Mesenchymal stem cell (in vitro differentiated cells and primary cell): Measurements from ENCODE around the gene SERPINA6.

Experiments used
- DNase-seq: peaks from one replicate; pipeline ENCODE4 v3.0.0-alpha.2; 2013
- H2AFZ ChIP-seq: one replicate; pipeline ENCODE4 v1.6.1; 2013; ENCODE audit warnings: low read depth, mild to moderate bottlenecking, control low read depth, inconsistent platforms, low read length, moderate library complexity
- H2AK5ac ChIP-seq: 2 replicates; pipeline ENCODE4 v1.6.1; 2013; ENCODE audit warnings: low read length, moderate library complexity, mild to moderate bottlenecking, inconsistent platforms; ENCODE audit not compliant: severe bottlenecking
- H2BK120ac ChIP-seq: one replicate; pipeline ENCODE4 v1.6.1; 2013; ENCODE audit warnings: low read depth, mild to moderate bottlenecking, inconsistent platforms, low read length, moderate library complexity
- H2BK12ac ChIP-seq, 2 experiments: one replicate each; pipeline ENCODE4 v1.6.1; 2013; ENCODE audit warnings: inconsistent platforms in 2 of 2, low read length in 2 of 2, mild to moderate bottlenecking in 2 of 2, moderate library complexity in 2 of 2, control low read depth in 1 of 2
- H2BK15ac ChIP-seq: one replicate; pipeline ENCODE4 v1.6.1; 2013; ENCODE audit warnings: mild to moderate bottlenecking, low read depth, inconsistent platforms; ENCODE audit not compliant: poor library complexity, severe bottlenecking
- H2BK5ac ChIP-seq: 2 replicates; pipeline ENCODE4 v1.6.1; 2013; ENCODE audit warnings: low read depth, mild to moderate bottlenecking, low read length, control low read depth, inconsistent platforms; ENCODE audit not compliant: poor library complexity, severe bottlenecking
- H3K14ac ChIP-seq, 2 experiments: one replicate each; pipeline ENCODE4 v1.6.1; 2013; ENCODE audit warnings: inconsistent platforms in 2 of 2, low read length in 2 of 2, control low read depth in 1 of 2, mild to moderate bottlenecking in 1 of 2, moderate library complexity in 1 of 2
- H3K18ac ChIP-seq, 2 experiments: one replicate each; pipeline ENCODE4 v1.6.1; 2013; ENCODE audit warnings: inconsistent platforms in 2 of 2, low read length in 2 of 2, control low read depth in 1 of 2, low read depth in 1 of 2, mild to moderate bottlenecking in 1 of 2
- H3K23ac ChIP-seq, 2 experiments: one replicate each; pipeline ENCODE4 v1.6.1; 2013; ENCODE audit warnings: inconsistent platforms in 2 of 2, low read length in 2 of 2, mild to moderate bottlenecking in 2 of 2, moderate library complexity in 2 of 2, control low read depth in 1 of 2
- H3K27ac ChIP-seq: 2 replicates; pipeline ENCODE4 v1.5.1; 2013; ENCODE audit warnings: mild to moderate bottlenecking, moderate library complexity, low read length, control low read depth, inconsistent platforms; ENCODE audit not compliant: poor library complexity, severe bottlenecking
- H3K27me3 ChIP-seq, 2 experiments: 2 replicates each; pipeline versions ENCODE4 v1.6.1 to v1.7.0; 2013; ENCODE audit warnings: low read length in 2 of 2, mild to moderate bottlenecking in 2 of 2, moderate library complexity in 2 of 2, control low read depth in 1 of 2, inconsistent platforms in 1 of 2; ENCODE audit not compliant: control insufficient read depth in 1 of 2, insufficient read depth in 1 of 2
- H3K36me3 ChIP-seq, 2 experiments: 2 replicates each; pipeline versions ENCODE4 v1.6.1 to v1.7.0; 2013; ENCODE audit warnings: low read length in 2 of 2, control low read depth in 1 of 2, inconsistent platforms in 1 of 2, low read depth in 1 of 2, mild to moderate bottlenecking in 1 of 2; ENCODE audit not compliant: insufficient read depth in 2 of 2, control insufficient read depth in 1 of 2
- H3K4ac ChIP-seq, 2 experiments: one replicate each; pipeline ENCODE4 v1.6.1; 2013; ENCODE audit warnings: inconsistent platforms in 2 of 2, low read length in 2 of 2, mild to moderate bottlenecking in 2 of 2, moderate library complexity in 2 of 2, control low read depth in 1 of 2, low read depth in 1 of 2
- H3K4me1 ChIP-seq: 2 replicates; pipeline ENCODE4 v1.6.1; 2013; ENCODE audit warnings: low read depth, low read length, control low read depth; ENCODE audit not compliant: control insufficient read depth, insufficient read depth
- H3K4me2 ChIP-seq: 2 replicates; pipeline ENCODE4 v1.6.1; 2013; ENCODE audit warnings: low read length, mild to moderate bottlenecking, inconsistent platforms; ENCODE audit not compliant: poor library complexity, severe bottlenecking
- H3K4me3 ChIP-seq, 2 experiments: 2 replicates each; pipeline versions ENCODE4 v1.5.1 to v1.7.0; 2013; ENCODE audit warnings: low read length in 2 of 2, mild to moderate bottlenecking in 2 of 2, control low read depth in 1 of 2, low read depth in 1 of 2; ENCODE audit not compliant: insufficient read depth in 1 of 2
- H3K79me1 ChIP-seq: replicated peaks from 2 replicates; pipeline ENCODE4 v1.6.1; 2013; ENCODE audit warnings: mild to moderate bottlenecking, control low read depth, low read length, inconsistent platforms; ENCODE audit not compliant: poor library complexity, severe bottlenecking
- H3K9ac ChIP-seq: 2 replicates; pipeline ENCODE4 v1.7.0; 2013; ENCODE audit warnings: mild to moderate bottlenecking, low read length, moderate library complexity
- H3K9me3 ChIP-seq: 2 replicates; pipeline ENCODE4 v1.7.0; 2013; ENCODE audit warnings: mild to moderate bottlenecking, low read length; ENCODE audit not compliant: control insufficient read depth
- H4K8ac ChIP-seq: one replicate; pipeline ENCODE4 v1.6.1; 2013; ENCODE audit warnings: inconsistent platforms, mild to moderate bottlenecking, low read length, moderate library complexity
- H4K91ac ChIP-seq: one replicate; pipeline ENCODE4 v1.6.1; 2013; ENCODE audit warnings: mild to moderate bottlenecking, low read length, inconsistent platforms
- WGBS: methylation state at CpG from one replicate; pipeline ENCODE4 v1.1.7; 2013; ENCODE audit warnings: mixed read lengths; 5-methylcytosine and 5-hydroxymethylcytosine counted together

The SERPINA6 gene

GRCh38 chr14:94309721-94310120 lies 13.4 kb downstream of the SERPINA6 start:
- Histone ChIP-seq H2BK5ac (no peak overlapping the region), H3K36me3 (no peaks in the 10 kb centered on the region), H2BK15ac (no peak overlapping the region), H3K4me1 (no peaks in the 10 kb centered on the region), H4K91ac (no peak overlapping the region), H4K8ac (no peak overlapping the region), H3K9me3 (peaks cover 20% of the 10 kb centered on the region), H3K4me2 (no peak overlapping the region), H3K27ac (no peak overlapping the region), H2BK12ac (no peak overlapping the region), H3K9ac (no peak overlapping the region), H3K18ac (no peak overlapping the region), H3K79me1 (no peaks in the 10 kb centered on the region), H3K27me3 (peaks cover 0 to under 1% of the 10 kb centered on the region in 2 experiments), H2AK5ac (no peak overlapping the region), H3K4ac (no peak overlapping the region), H3K4me3 (no peak overlapping the region), H2BK120ac (no peak overlapping the region), H3K23ac (no peak overlapping the region), H2AFZ (no peak overlapping the region), H3K14ac (no peak overlapping the region)
- 72% methylated on average over 9 of the region's 10 CpGs for WGBS
- no peak for DNase-seq

GRCh38 chr14:94307410-94307992 lies 15.6 kb downstream of the SERPINA6 start:
- Histone ChIP-seq H2BK15ac (no peak overlapping the region), H3K4me2 (no peak overlapping the region), H3K27me3 (peaks cover 0 to 5% of the 10 kb centered on the region in 2 experiments), H3K18ac (no peak overlapping the region), H3K9me3 (peaks cover 20% of the 10 kb centered on the region), H4K91ac (no peak overlapping the region), H3K79me1 (no peaks in the 10 kb centered on the region), H3K9ac (no peak overlapping the region), H2BK5ac (no peak overlapping the region), H2BK12ac (no peak overlapping the region), H3K23ac (no peak overlapping the region), H2AK5ac (no peak overlapping the region), H3K4ac (no peak overlapping the region), H3K4me1 (no peaks in the 10 kb centered on the region), H2AFZ (no peak overlapping the region), H3K27ac (no peak overlapping the region), H3K36me3 (no peaks in the 10 kb centered on the region), H4K8ac (no peak overlapping the region), H3K4me3 (no peak overlapping the region), H3K14ac (no peak overlapping the region), H2BK120ac (no peak overlapping the region)
- no peak for DNase-seq
- 54% methylated on average over 5 of the region's 5 CpGs for WGBS

- no peak overlapping the region for H2BK5ac ChIP-seq
- no peak overlapping the region for H3K4me3 ChIP-seq
- WGBS = 71% methylated on average over 11 of the region's 12 CpGs
- H3K9me3 ChIP-seq = peaks cover 20% of the 10 kb centered on the region
- no peak overlapping the region for H3K4me2 ChIP-seq
- H3K27me3 ChIP-seq = peaks cover 0 to 5% of the 10 kb centered on the region in 2 experiments
- H3K14ac ChIP-seq = no peak overlapping the region
- no peak overlapping the region for H3K23ac ChIP-seq
- no peak overlapping the region for H2AFZ ChIP-seq
- H3K4me1 ChIP-seq = no peaks in the 10 kb centered on the region
- H2BK12ac ChIP-seq = no peak overlapping the region
- no peak overlapping the region for H3K9ac ChIP-seq
- H3K4ac ChIP-seq = no peak overlapping the region
- H2BK15ac ChIP-seq = no peak overlapping the region
- H3K18ac ChIP-seq = no peak overlapping the region
- H4K91ac ChIP-seq = no peak overlapping the region
- H3K27ac ChIP-seq = no peak overlapping the region
- no peak overlapping the region for H2BK120ac ChIP-seq
- no peaks in the 10 kb centered on the region for H3K36me3 ChIP-seq
- H3K79me1 ChIP-seq = no peaks in the 10 kb centered on the region
- H4K8ac ChIP-seq = no peak overlapping the region
- DNase-seq = no peak
- no peak overlapping the region for H2AK5ac ChIP-seq
Measured at GRCh38 chr14:94306047-94306978, 16.8 kb downstream of the SERPINA6 start.

GRCh38 chr14:94305620-94306019 lies 17.5 kb downstream of the SERPINA6 start:
- Histone ChIP-seq H3K4me2 (no peak overlapping the region), H3K9ac (no peak overlapping the region), H3K4me1 (no peaks in the 10 kb centered on the region), H3K14ac (no peak overlapping the region), H3K9me3 (peaks cover 20% of the 10 kb centered on the region), H3K4me3 (no peak overlapping the region), H2BK15ac (no peak overlapping the region), H4K8ac (no peak overlapping the region), H2AK5ac (no peak overlapping the region), H2BK12ac (no peak overlapping the region), H2AFZ (no peak overlapping the region), H3K23ac (no peak overlapping the region), H3K27ac (no peak overlapping the region), H2BK120ac (no peak overlapping the region), H4K91ac (no peak overlapping the region), H3K36me3 (no peaks in the 10 kb centered on the region), H3K27me3 (peaks cover 0 to 5% of the 10 kb centered on the region in 2 experiments), H2BK5ac (no peak overlapping the region), H3K79me1 (no peaks in the 10 kb centered on the region), H3K4ac (no peak overlapping the region), H3K18ac (no peak overlapping the region)
- 100% methylated on average over 1 of the region's 2 CpGs for WGBS
- DNase-seq = no peak
